SU-DHL-6 (cell line): ENCODE results near the gene GSTM2.

Source experiments
- H2AFZ ChIP-seq: fragments of 200-600 bp; sonication (generic); 2 replicates; pipeline ENCODE4 v1.6.1; 2014; ENCODE audit warnings: low read depth, mild to moderate bottlenecking, moderate library complexity, mixed read lengths, antibody characterized with exemption, low read length; ENCODE audit not compliant: severe bottlenecking
- H3F3A ChIP-seq: fragments of 200-600 bp; shearing (Covaris generic); 2 replicates; pipeline ENCODE4 v1.6.0; 2016; ENCODE audit warnings: antibody characterized with exemption, mild to moderate bottlenecking; ENCODE audit not compliant: insufficient read depth
- H3K27ac ChIP-seq: fragments of 200-600 bp; sonication (generic); 2 replicates; pipeline ENCODE4 v1.5.1; 2016; ENCODE audit warnings: low read depth, mild to moderate bottlenecking, low read length, moderate library complexity, mixed read lengths
- H3K27me3 ChIP-seq: fragments of 200-600 bp; sonication (generic), shearing (Covaris generic); 2 replicates; pipeline ENCODE4 v1.6.0; 2014; ENCODE audit warnings: mild to moderate bottlenecking, low read length
- H3K36me3 ChIP-seq: fragments of 200-600 bp; sonication (generic); 2 replicates; pipeline ENCODE4 v1.6.1; 2014; ENCODE audit warnings: mild to moderate bottlenecking, low read length, mixed read lengths
- H3K4me2 ChIP-seq: fragments of 300-600, 200-600 bp; shearing (Covaris generic), sonication (generic); 2 replicates; pipeline ENCODE4 v1.6.0; 2014; ENCODE audit warnings: low read length, low read depth, mild to moderate bottlenecking; ENCODE audit not compliant: poor library complexity, severe bottlenecking
- H3K4me3 ChIP-seq: fragments of 200-600 bp; sonication (generic); 2 replicates; pipeline ENCODE4 v1.5.1; 2014; ENCODE audit warnings: antibody characterized with exemption, low read length, mild to moderate bottlenecking, mixed read lengths; ENCODE audit not compliant: insufficient read depth, poor library complexity, severe bottlenecking
- H3K79me2 ChIP-seq: fragments of 200-600 bp; sonication (generic); 2 replicates; pipeline ENCODE4 v1.6.1; 2014; ENCODE audit warnings: mild to moderate bottlenecking, low read length, moderate library complexity; ENCODE audit not compliant: insufficient read depth
- H3K9ac ChIP-seq: fragments of 200-600 bp; sonication (generic); 2 replicates; pipeline ENCODE4 v1.7.0; 2014; ENCODE audit warnings: mild to moderate bottlenecking, low read length
- H3K9me2 ChIP-seq: fragments of 200-600 bp; sonication (generic); replicated peaks from 2 replicates; pipeline ENCODE4 v1.6.1; 2014; ENCODE audit warnings: low read length; ENCODE audit not compliant: insufficient read depth
- H3K9me3 ChIP-seq: fragments of 200-600 bp; sonication (generic); 2 replicates; pipeline ENCODE4 v1.6.1; 2014; ENCODE audit warnings: low read length, mixed read lengths; ENCODE audit not compliant: insufficient read depth
- H4K20me1 ChIP-seq: fragments of 200-600 bp; sonication (generic); 2 replicates; pipeline ENCODE4 v1.6.1; 2014; ENCODE audit warnings: low read depth, mild to moderate bottlenecking, antibody characterized with exemption, low read length, moderate library complexity, mixed read lengths
- EZH2phosphoT487 ChIP-seq: fragments of 200-600 bp; sonication (generic), shearing (Covaris generic); conservative IDR thresholded peaks from 2 replicates; pipeline ENCODE4 v1.6.1; 2018; ENCODE audit warnings: mild to moderate bottlenecking, antibody characterized with exemption, low read length, moderate library complexity, mixed read lengths
- TF ChIP-seq, protein P1 (sequence below): fragments of 200-600 bp; sonication (generic); IDR thresholded peaks from one replicate; pipeline ENCODE4 v1.5.1; 2017; ENCODE audit warnings: antibody characterized with exemption, mild to moderate bottlenecking, low read length, moderate library complexity; ENCODE audit not compliant: insufficient read depth, poor library complexity, severe bottlenecking

Gene GSTM2

DNA sequence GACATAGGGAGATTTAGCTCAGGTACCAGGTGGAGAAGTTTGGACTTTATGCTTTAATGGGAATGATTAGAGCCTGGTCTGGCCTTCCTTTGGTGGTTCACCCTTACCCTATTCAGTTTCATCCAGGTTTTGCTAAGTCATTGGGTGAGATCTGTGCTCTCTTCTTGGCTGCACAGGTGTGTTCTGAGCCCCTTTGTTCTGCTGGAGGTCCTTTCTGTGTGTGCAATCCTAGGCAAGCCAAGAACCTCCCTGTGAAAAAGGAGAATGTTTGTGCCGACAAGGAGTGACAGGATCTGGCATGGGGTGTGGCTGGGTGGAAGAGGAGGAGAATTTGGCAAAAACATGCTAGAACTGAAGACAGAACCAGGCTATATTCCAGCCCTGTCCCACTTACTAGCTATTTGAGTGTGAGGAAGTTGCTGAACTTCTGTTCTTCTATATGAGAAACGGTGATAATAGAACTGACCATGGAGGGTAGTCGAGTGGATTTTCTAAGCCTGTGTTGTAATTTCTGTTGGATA, 48.8 kb downstream of the GSTM2 start:
- TF ChIP-seq EZH2phosphoT487 = no peak
- TF ChIP-seq, protein P1, sequence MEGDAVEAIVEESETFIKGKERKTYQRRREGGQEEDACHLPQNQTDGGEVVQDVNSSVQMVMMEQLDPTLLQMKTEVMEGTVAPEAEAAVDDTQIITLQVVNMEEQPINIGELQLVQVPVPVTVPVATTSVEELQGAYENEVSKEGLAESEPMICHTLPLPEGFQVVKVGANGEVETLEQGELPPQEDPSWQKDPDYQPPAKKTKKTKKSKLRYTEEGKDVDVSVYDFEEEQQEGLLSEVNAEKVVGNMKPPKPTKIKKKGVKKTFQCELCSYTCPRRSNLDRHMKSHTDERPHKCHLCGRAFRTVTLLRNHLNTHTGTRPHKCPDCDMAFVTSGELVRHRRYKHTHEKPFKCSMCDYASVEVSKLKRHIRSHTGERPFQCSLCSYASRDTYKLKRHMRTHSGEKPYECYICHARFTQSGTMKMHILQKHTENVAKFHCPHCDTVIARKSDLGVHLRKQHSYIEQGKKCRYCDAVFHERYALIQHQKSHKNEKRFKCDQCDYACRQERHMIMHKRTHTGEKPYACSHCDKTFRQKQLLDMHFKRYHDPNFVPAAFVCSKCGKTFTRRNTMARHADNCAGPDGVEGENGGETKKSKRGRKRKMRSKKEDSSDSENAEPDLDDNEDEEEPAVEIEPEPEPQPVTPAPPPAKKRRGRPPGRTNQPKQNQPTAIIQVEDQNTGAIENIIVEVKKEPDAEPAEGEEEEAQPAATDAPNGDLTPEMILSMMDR = no peak
- no peak overlapping the region for H3K4me3 ChIP-seq
- no peak overlapping the region for H3K27ac ChIP-seq
- H3K9me2 ChIP-seq = no peaks in the 10 kb centered on the region
- no peaks in the 10 kb centered on the region for H3K9me3 ChIP-seq
- no peaks in the 10 kb centered on the region for H3F3A ChIP-seq
- H3K79me2 ChIP-seq = no peaks in the 10 kb centered on the region
- H4K20me1 ChIP-seq = no peaks in the 10 kb centered on the region
- H3K4me2 ChIP-seq = no peak overlapping the region
- H2AFZ ChIP-seq = no peak overlapping the region
- no peaks in the 10 kb centered on the region for H3K27me3 ChIP-seq
- no peak overlapping the region for H3K9ac ChIP-seq
- H3K36me3 ChIP-seq = no peaks in the 10 kb centered on the region

DNA sequence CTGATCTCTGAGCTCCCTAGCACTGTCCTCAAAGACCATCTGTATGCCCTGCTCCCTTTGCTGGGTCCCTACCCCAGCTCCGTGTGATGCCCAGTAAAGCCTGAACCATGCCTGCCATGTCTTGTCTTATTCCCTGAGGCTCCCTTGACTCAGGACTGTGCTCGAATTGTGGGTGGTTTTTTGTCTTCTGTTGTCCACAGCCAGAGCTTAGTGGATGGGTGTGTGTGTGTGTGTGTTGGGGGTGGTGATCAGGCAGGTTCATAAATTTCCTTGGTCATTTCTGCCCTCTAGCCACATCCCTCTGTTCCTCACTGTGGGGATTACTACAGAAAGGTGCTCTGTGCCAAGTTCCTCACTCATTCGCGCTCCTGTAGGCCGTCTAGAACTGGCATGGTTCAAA, 49.9 kb downstream of the GSTM2 start:
- H3K9ac ChIP-seq = no peak overlapping the region
- H3F3A ChIP-seq = no peaks in the 10 kb centered on the region
- H3K27ac ChIP-seq = no peak overlapping the region
- no peaks in the 10 kb centered on the region for H3K27me3 ChIP-seq
- H3K4me2 ChIP-seq = no peak overlapping the region
- no peaks in the 10 kb centered on the region for H3K36me3 ChIP-seq
- TF ChIP-seq EZH2phosphoT487 = no peak
- TF ChIP-seq, protein P1 = no peak
- no peaks in the 10 kb centered on the region for H3K9me2 ChIP-seq
- no peaks in the 10 kb centered on the region for H3K9me3 ChIP-seq
- no peak overlapping the region for H3K4me3 ChIP-seq
- no peaks in the 10 kb centered on the region for H3K79me2 ChIP-seq
- no peaks in the 10 kb centered on the region for H4K20me1 ChIP-seq
- no peak overlapping the region for H2AFZ ChIP-seq

DNA sequence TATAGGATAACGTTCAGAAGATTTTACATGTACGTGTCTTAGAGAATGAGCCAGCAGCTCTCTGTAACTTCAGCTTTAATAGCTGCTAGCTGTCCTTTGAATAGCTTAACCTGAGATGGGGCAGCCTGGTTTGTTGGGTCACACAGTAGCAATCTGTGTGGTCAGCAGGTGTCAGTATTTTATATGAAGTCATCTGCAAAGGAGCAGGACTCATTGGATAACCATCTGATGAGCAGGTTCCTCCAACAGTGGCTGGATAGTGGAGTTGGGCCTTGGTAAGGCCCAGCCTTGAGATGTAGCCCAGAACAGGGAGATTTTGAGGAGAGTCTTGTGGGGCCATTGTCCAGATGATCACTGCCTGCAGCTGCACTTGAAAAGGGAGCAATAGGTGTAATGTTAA, 50.6 kb downstream of the GSTM2 start:
- Histone ChIP-seq H3F3A (no peaks in the 10 kb centered on the region), H3K4me3 (no peak overlapping the region), H3K27me3 (no peaks in the 10 kb centered on the region), H4K20me1 (no peaks in the 10 kb centered on the region), H3K27ac (no peak overlapping the region), H3K9ac (no peak overlapping the region), H3K9me2 (no peaks in the 10 kb centered on the region), H3K4me2 (no peak overlapping the region), H3K79me2 (no peaks in the 10 kb centered on the region), H3K9me3 (no peaks in the 10 kb centered on the region), H3K36me3 (no peaks in the 10 kb centered on the region), H2AFZ (no peak overlapping the region)
- TF ChIP-seq, protein P1 = no peak
- no peak for TF ChIP-seq EZH2phosphoT487
